Epithelial cell of alveolus of lung (primary cell): ENCODE data around the gene PCDHGC4. TPM values are rescaled to one million over a fixed set of nuclear protein-coding genes. Genes with fewer than 3 reads are reported as not detected.

Experiments
- total RNA-seq: library from RNA; depleted of rRNA; stranded (reverse); fragments of >200 nt; gene quantifications from 2 replicates; pipeline ENCODE4 v1.2.1, GENCODE V29; 2015

The PCDHGC4 gene
- 0.13 and 3.1 TPM in 2 replicates for total RNA-seq

GRCh38 chr5:141484641-141485311 lies at the start of gene PCDHGC4:
TSS of gene PCDHGC4 (plus strand) at chr5:141485030. CDS start at chr5:141485174, 144 bp downstream.

GRCh38 chr5:141475625-141476131 lies 9.2 kb upstream of the PCDHGC4 start, which contains the start of gene PCDHGC3:
TSS of gene PCDHGC3 (plus strand) at chr5:141475966. CDS start at chr5:141476117, 151 bp downstream.

GRCh38 chr5:141488591-141489561 lies 4.0 kb downstream of the PCDHGC4 start, which contains the start of gene PCDHGC5:
TSS of gene PCDHGC5 (plus strand) at chr5:141489081. CDS start at chr5:141489241, 160 bp downstream.

Other genes starting within 250 kb of the PCDHGC4 start
- under 0.01 and 0.48 TPM in 2 replicates for gene PCDHB15, start 239.6 kb upstream of the PCDHGC4 start, total RNA-seq
- not detected in 2 replicates for gene SLC25A2, start 181.0 kb upstream of the PCDHGC4 start, total RNA-seq
- 45.3 and 69.6 TPM in 2 replicates for gene TAF7, start 164.2 kb upstream of the PCDHGC4 start, total RNA-seq
- gene PCDHGA1, start 154.5 kb upstream of the PCDHGC4 start, total RNA-seq: 0.13 and 0.64 TPM in 2 replicates
- gene PCDHGA2, start 146.3 kb upstream of the PCDHGC4 start, total RNA-seq: 0.39 and 3.8 TPM in 2 replicates
- 0.65 and 0.72 TPM in 2 replicates for gene PCDHGA3, start 141.2 kb upstream of the PCDHGC4 start, total RNA-seq
- 0.39 and 2.2 TPM in 2 replicates for gene PCDHGB1, start 134.9 kb upstream of the PCDHGC4 start, total RNA-seq
- gene PCDHGA4, start 130.0 kb upstream of the PCDHGC4 start, total RNA-seq: 0.78 and 6.0 TPM in 2 replicates
- 0.39 and 3.0 TPM in 2 replicates for gene PCDHGB2, start 125.0 kb upstream of the PCDHGC4 start, total RNA-seq
- gene PCDHGA5, start 120.9 kb upstream of the PCDHGC4 start, total RNA-seq: 0.13 and 1.3 TPM in 2 replicates
- 0.39 and 6.1 TPM in 2 replicates for gene PCDHGB3, start 114.8 kb upstream of the PCDHGC4 start, total RNA-seq
- gene PCDHGA6, start 111.1 kb upstream of the PCDHGC4 start, total RNA-seq: 1.0 and 3.0 TPM in 2 replicates
- gene PCDHGA7, start 102.3 kb upstream of the PCDHGC4 start, total RNA-seq: 0.65 and 4.0 TPM in 2 replicates
- 3.7 and 9.3 TPM in 2 replicates for gene PCDHGB4, start 97.3 kb upstream of the PCDHGC4 start, total RNA-seq
- 0.65 and 1.2 TPM in 2 replicates for gene PCDHGA8, start 92.4 kb upstream of the PCDHGC4 start, total RNA-seq
- 7.6 and 13.0 TPM in 2 replicates for gene PCDHGB5, start 87.1 kb upstream of the PCDHGC4 start, total RNA-seq
- gene PCDHGA9, start 82.3 kb upstream of the PCDHGC4 start, total RNA-seq: 1.4 and 7.8 TPM in 2 replicates
- 1.2 and 5.7 TPM in 2 replicates for gene PCDHGB6, start 77.0 kb upstream of the PCDHGC4 start, total RNA-seq
- gene PCDHGA10, start 72.0 kb upstream of the PCDHGC4 start, total RNA-seq: 3.4 and 11.8 TPM in 2 replicates
- 7.2 and 23.6 TPM in 2 replicates for gene PCDHGB7, start 67.4 kb upstream of the PCDHGC4 start, total RNA-seq
- 5.9 and 13.7 TPM in 2 replicates for gene PCDHGA11, start 64.0 kb upstream of the PCDHGC4 start, total RNA-seq
- gene PCDHGA12, start 54.5 kb upstream of the PCDHGC4 start, total RNA-seq: 10.2 and 17.4 TPM in 2 replicates
- gene PCDHGC3, start 9.1 kb upstream of the PCDHGC4 start, total RNA-seq: 51.5 and 161 TPM in 2 replicates
- 0.78 and 1.1 TPM in 2 replicates for gene PCDHGC5, start 4.1 kb downstream of the PCDHGC4 start, total RNA-seq
- gene DIAPH1, start 134.0 kb downstream of the PCDHGC4 start, total RNA-seq: 25.1 and 49.1 TPM in 2 replicates
- 49.8 and 53.3 TPM in 2 replicates for gene HDAC3, start 151.8 kb downstream of the PCDHGC4 start, total RNA-seq
- gene RELL2, start 152.0 kb downstream of the PCDHGC4 start, total RNA-seq: 2.4 and 3.7 TPM in 2 replicates
- gene FCHSD1, start 166.4 kb downstream of the PCDHGC4 start, total RNA-seq: 11.1 and 12.2 TPM in 2 replicates
- 8.0 and 16.4 TPM in 2 replicates for gene ARAP3, start 197.2 kb downstream of the PCDHGC4 start, total RNA-seq